PFSK-1 (cell line): ENCODE data around the gene ABCG8. TPM values are rescaled to one million over a fixed set of nuclear protein-coding genes. Genes with fewer than 3 reads are reported as not detected.

ENCODE experiments used
- FOXP2 ChIP-seq: optimal IDR thresholded peaks from 2 replicates; pipeline ENCODE3; 2011; ENCODE audit warnings: borderline replicate concordance, control low read depth, inconsistent platforms; ENCODE audit not compliant: insufficient read depth; ENCODE audit errors: extremely low read length, extremely low read depth
- POLR2AphosphoS5 ChIP-seq: IDR thresholded peaks from 2 replicates; pipeline ENCODE4 v1.6.1; 2012; ENCODE audit warnings: low read depth, mild to moderate bottlenecking, control low read depth, low read length, moderate library complexity
- REST ChIP-seq, 2 experiments: IDR thresholded peaks; 2 replicates each; pipeline versions ENCODE4 v1.6.1 to v1.8.0; 2011 to 2012; ENCODE audit warnings: low read depth in 2 of 2, low read length in 2 of 2, control low read depth in 1 of 2, inconsistent platforms in 1 of 2, mild to moderate bottlenecking in 1 of 2, moderate library complexity in 1 of 2; ENCODE audit not compliant: insufficient read depth in 1 of 2
- SIN3A ChIP-seq: IDR thresholded peaks from 2 replicates; pipeline ENCODE4 v1.6.1; 2012; ENCODE audit warnings: mild to moderate bottlenecking, low read length, moderate library complexity, borderline replicate concordance; ENCODE audit not compliant: insufficient read depth
- TAF1 ChIP-seq: IDR thresholded peaks from 2 replicates; pipeline ENCODE4 v1.6.1; 2012; ENCODE audit warnings: low read length, control low read depth, borderline replicate concordance; ENCODE audit not compliant: insufficient read depth
- polyA plus RNA-seq: library from polyadenylated mRNA; unstranded; fragments of >200 nt; gene quantifications from one replicate; pipeline ENCODE4 v1.2.1, GENCODE V29; 2012; ENCODE audit warnings: low read depth, missing spikeins; ENCODE audit not compliant: insufficient read length

ABCG8 gene
- polyA plus RNA-seq, result 0.16 TPM

- no peak for TF ChIP-seq REST (IDR thresholded peaks at IDR 0.05; ENCODE audit: insufficient read depth in 1 of 2, low read depth in 2 of 2, low read length in 2 of 2)
- no peak for TF ChIP-seq POLR2AphosphoS5
- no peak for TF ChIP-seq TAF1
- no peak for TF ChIP-seq FOXP2
- TF ChIP-seq SIN3A, result no peak
These were observed at the start of gene ABCG8, which contains the start of gene ABCG5 for GRCh38 chr2:43838560-43839267. Gene ABCG8, plus strand, starts transcription at chr2:43838971. Its CDS starts 83 bp downstream, at chr2:43839054. Gene ABCG5, minus strand, starts transcription at chr2:43838839. Its CDS starts 160 bp downstream, at chr2:43838679.

GRCh38 chr2:43790147-43790546 lies 48.6 kb upstream of the ABCG8 start:
- TF ChIP-seq REST (IDR thresholded peaks at IDR 0.05; ENCODE audit: insufficient read depth in 1 of 2, low read depth in 2 of 2, low read length in 2 of 2), result no peak
- no peak for TF ChIP-seq TAF1
- TF ChIP-seq SIN3A, result no peak
- no peak for TF ChIP-seq FOXP2
- TF ChIP-seq POLR2AphosphoS5, result no peak

GRCh38 chr2:43791035-43791765 lies 47.6 kb upstream of the ABCG8 start:
- TF ChIP-seq FOXP2 (no peak), SIN3A (no peak), POLR2AphosphoS5 (no peak), TAF1 (no peak), REST (IDR thresholded peaks at IDR 0.05; ENCODE audit: insufficient read depth in 1 of 2, low read depth in 2 of 2, low read length in 2 of 2) (no peak)

- TF ChIP-seq REST (IDR thresholded peaks at IDR 0.05; ENCODE audit: insufficient read depth in 1 of 2, low read depth in 2 of 2, low read length in 2 of 2), result no peak
These were observed 46.1 kb upstream of the ABCG8 start for GRCh38 chr2:43792653-43793052.

- no peak for TF ChIP-seq SIN3A
- no peak for TF ChIP-seq REST (IDR thresholded peaks at IDR 0.05; ENCODE audit: insufficient read depth in 1 of 2, low read depth in 2 of 2, low read length in 2 of 2)
- no peak for TF ChIP-seq POLR2AphosphoS5
- no peak for TF ChIP-seq FOXP2
These were observed 43.8 kb upstream of the ABCG8 start for GRCh38 chr2:43794956-43795355.
